ENCODE measurements around the gene TMEM266.

- TF ChIP-seq ZFP30 (CRISPR knock-in tag; IDR thresholded peaks at IDR 0.05) (no peak), PPARA (CRISPR knock-in tag; IDR thresholded peaks at IDR 0.05; ENCODE audit: borderline replicate concordance) (no peak), TSHZ2 (CRISPR knock-in tag; IDR thresholded peaks at IDR 0.05) (no peak), ZNF8 (CRISPR knock-in tag; IDR thresholded peaks at IDR 0.05) (no peak)
- TF ChIP-seq, protein P1, sequence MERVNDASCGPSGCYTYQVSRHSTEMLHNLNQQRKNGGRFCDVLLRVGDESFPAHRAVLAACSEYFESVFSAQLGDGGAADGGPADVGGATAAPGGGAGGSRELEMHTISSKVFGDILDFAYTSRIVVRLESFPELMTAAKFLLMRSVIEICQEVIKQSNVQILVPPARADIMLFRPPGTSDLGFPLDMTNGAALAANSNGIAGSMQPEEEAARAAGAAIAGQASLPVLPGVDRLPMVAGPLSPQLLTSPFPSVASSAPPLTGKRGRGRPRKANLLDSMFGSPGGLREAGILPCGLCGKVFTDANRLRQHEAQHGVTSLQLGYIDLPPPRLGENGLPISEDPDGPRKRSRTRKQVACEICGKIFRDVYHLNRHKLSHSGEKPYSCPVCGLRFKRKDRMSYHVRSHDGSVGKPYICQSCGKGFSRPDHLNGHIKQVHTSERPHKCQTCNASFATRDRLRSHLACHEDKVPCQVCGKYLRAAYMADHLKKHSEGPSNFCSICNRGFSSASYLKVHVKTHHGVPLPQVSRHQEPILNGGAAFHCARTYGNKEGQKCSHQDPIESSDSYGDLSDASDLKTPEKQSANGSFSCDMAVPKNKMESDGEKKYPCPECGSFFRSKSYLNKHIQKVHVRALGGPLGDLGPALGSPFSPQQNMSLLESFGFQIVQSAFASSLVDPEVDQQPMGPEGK (CRISPR knock-in tag; IDR thresholded peaks at IDR 0.05; ENCODE audit: borderline replicate concordance) = no peak
Measured at GRCh38 chr15:76168237-76168984, 108.6 kb downstream of the TMEM266 start.
